Mammary epithelial cell (primary cell): ENCODE data around the gene SEPTIN3.

Experiments used
- CTCF ChIP-seq, 2 donors: IDR thresholded peaks in 1 of 2; conservative IDR thresholded peaks in 1 of 2; 2 replicates each; pipeline ENCODE4 v1.5.1; 2011 to 2012; ENCODE audit warnings: inconsistent platforms in 2 of 2, low read length in 2 of 2, mild to moderate bottlenecking in 2 of 2, control low read depth in 1 of 2, low read depth in 1 of 2; ENCODE audit not compliant: insufficient read depth in 1 of 2; ENCODE audit errors: extremely low read depth in 1 of 2
- EZH2 ChIP-seq: IDR thresholded peaks from 2 replicates; pipeline ENCODE4 v1.6.1; 2012; ENCODE audit warnings: low read length, inconsistent platforms, borderline replicate concordance

- TF ChIP-seq EZH2 (no peak), CTCF (conservative IDR thresholded peaks at IDR 0.05 in 1 of 2, IDR thresholded peaks at IDR 0.05 in 1 of 2; ENCODE audit: extremely low read depth in 1 of 2, insufficient read depth in 1 of 2, low read depth in 1 of 2, low read length in 2 of 2) (no peak)
Observed at GRCh38 chr22:41947424-41948080, 21.7 kb upstream of the SEPTIN3 start.
